HL-60 (cell line): ENCODE results near the gene ROCK2.
"Not testable (repeated sequence)": the region's sequence is repeated elsewhere in the genome, so short reads cannot be mapped to it uniquely, and the experiment has no call there.

ENCODE experiments used
- CTCF ChIP-seq: IDR thresholded peaks from one replicate; pipeline ENCODE4 v1.5.1; 2011; ENCODE audit warnings: low read length, control low read depth, inconsistent platforms; ENCODE audit not compliant: insufficient read depth
- TF ChIP-seq, protein P1 (sequence below): IDR thresholded peaks from 2 replicates; pipeline ENCODE4 v1.6.1; 2012; ENCODE audit warnings: low read depth; ENCODE audit not compliant: insufficient replicate concordance

DNA sequence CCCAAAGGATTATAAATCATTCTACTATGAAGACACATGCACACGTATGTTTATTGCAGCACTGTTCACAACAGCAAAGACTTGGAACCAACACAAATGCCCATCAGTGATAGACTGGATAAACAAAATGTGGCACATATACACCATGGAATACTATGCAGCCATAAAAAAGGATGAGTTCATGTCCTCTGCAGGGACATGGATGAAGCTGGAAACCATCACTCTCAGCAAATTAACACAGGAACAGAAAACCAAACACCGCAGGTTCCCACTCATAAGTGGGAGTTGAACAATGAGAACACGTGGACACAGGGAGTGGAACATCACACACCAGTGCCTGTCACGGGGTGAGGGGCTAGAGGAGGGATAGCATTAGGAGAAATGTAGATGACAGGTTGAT is 92.0 kb downstream of the ROCK2 start:
- not testable (repeated sequence) for TF ChIP-seq CTCF
- TF ChIP-seq, protein P1, sequence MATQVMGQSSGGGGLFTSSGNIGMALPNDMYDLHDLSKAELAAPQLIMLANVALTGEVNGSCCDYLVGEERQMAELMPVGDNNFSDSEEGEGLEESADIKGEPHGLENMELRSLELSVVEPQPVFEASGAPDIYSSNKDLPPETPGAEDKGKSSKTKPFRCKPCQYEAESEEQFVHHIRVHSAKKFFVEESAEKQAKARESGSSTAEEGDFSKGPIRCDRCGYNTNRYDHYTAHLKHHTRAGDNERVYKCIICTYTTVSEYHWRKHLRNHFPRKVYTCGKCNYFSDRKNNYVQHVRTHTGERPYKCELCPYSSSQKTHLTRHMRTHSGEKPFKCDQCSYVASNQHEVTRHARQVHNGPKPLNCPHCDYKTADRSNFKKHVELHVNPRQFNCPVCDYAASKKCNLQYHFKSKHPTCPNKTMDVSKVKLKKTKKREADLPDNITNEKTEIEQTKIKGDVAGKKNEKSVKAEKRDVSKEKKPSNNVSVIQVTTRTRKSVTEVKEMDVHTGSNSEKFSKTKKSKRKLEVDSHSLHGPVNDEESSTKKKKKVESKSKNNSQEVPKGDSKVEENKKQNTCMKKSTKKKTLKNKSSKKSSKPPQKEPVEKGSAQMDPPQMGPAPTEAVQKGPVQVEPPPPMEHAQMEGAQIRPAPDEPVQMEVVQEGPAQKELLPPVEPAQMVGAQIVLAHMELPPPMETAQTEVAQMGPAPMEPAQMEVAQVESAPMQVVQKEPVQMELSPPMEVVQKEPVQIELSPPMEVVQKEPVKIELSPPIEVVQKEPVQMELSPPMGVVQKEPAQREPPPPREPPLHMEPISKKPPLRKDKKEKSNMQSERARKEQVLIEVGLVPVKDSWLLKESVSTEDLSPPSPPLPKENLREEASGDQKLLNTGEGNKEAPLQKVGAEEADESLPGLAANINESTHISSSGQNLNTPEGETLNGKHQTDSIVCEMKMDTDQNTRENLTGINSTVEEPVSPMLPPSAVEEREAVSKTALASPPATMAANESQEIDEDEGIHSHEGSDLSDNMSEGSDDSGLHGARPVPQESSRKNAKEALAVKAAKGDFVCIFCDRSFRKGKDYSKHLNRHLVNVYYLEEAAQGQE = not testable (repeated sequence)
